H1 (cell line): ENCODE measurements around the gene PHLPP1. TPM values are rescaled to one million over a fixed set of nuclear protein-coding genes. Genes with fewer than 3 reads are reported as not detected.
A peak's percentile ranks its signal among the peaks of the same experiment; 100 is the strongest.

Experiments used
- CTCF ChIA-PET: fragments of 300-600 bp; sonication (Branson Sonifier 250); formaldehyde crosslinking; loops from one replicate; lab custom pipeline; 2021; ENCODE audit not compliant: partially characterized antibody; lab: Charles Lee
- POLR2A ChIA-PET: fragments of 300-600 bp; sonication (Branson Sonifier 250); formaldehyde crosslinking; loops from one replicate; lab custom pipeline; 2021; ENCODE audit warnings: inconsistent platforms; ENCODE audit not compliant: partially characterized antibody; lab: Charles Lee
- DNase-seq, 2 experiments: peaks; one replicate each; pipeline versions ENCODE4 v3.0.0 to v3.0.0-alpha.2; 2010 to 2022; ENCODE audit warnings: low spot score in 2 of 2, low read depth in 1 of 2, mixed read lengths in 1 of 2
- FAIRE-seq: peaks from 2 replicates; lab custom pipeline; 2011; peaks lifted over from hg19 to GRCh38; lab: Jason Lieb, UNC
- H2AFZ ChIP-seq: 2 replicates; pipeline ENCODE4 v1.8.1; 2012; ENCODE audit warnings: low read length, inconsistent platforms
- H2AK5ac ChIP-seq: 2 replicates; pipeline ENCODE4 v1.6.1; 2013; ENCODE audit warnings: low read depth, low read length
- H2BK120ac ChIP-seq: replicated peaks from 2 replicates; pipeline ENCODE3; 2013; ENCODE audit warnings: low read depth, low read length, inconsistent platforms
- H2BK12ac ChIP-seq: 2 replicates; pipeline ENCODE4 v1.6.1; 2013; ENCODE audit warnings: low read depth, low read length
- H2BK15ac ChIP-seq: 2 replicates; pipeline ENCODE4 v1.6.1; 2013; ENCODE audit warnings: low read length
- H2BK20ac ChIP-seq: 2 replicates; pipeline ENCODE4 v1.6.1; 2013; ENCODE audit warnings: low read length
- H2BK5ac ChIP-seq: 2 replicates; pipeline ENCODE4 v1.6.1; 2013; ENCODE audit warnings: low read depth, low read length
- H3K14ac ChIP-seq: 2 replicates; pipeline ENCODE4 v1.6.1; 2013; ENCODE audit warnings: inconsistent platforms; ENCODE audit not compliant: insufficient read length
- H3K18ac ChIP-seq: 2 replicates; pipeline ENCODE4 v1.6.1; 2013; ENCODE audit warnings: low read length; ENCODE audit errors: extremely low read depth
- H3K23ac ChIP-seq: 2 replicates; pipeline ENCODE4 v1.6.1; 2013; ENCODE audit warnings: inconsistent platforms; ENCODE audit not compliant: insufficient read length
- H3K23me2 ChIP-seq: 2 replicates; pipeline ENCODE4 v1.6.1; 2013; ENCODE audit warnings: low read depth, low read length
- H3K27ac ChIP-seq: 2 replicates; pipeline ENCODE4 v1.6.1; 2011; ENCODE audit warnings: low read depth, low read length, inconsistent platforms
- H3K27me3 ChIP-seq, 4 experiments: replicated peaks in 1 of 4; 1 replicate in 1 of 4; 2 replicates in 3 of 4; pipeline versions ENCODE4 v1.6.1 to v1.8.1; 2011 to 2013; ENCODE audit warnings: low read length in 3 of 4, mild to moderate bottlenecking in 3 of 4, inconsistent platforms in 2 of 4, mixed read lengths in 2 of 4, moderate library complexity in 1 of 4; ENCODE audit not compliant: control insufficient read depth in 3 of 4, insufficient read depth in 3 of 4; ENCODE audit errors: extremely low read depth in 1 of 4
- H3K36me3 ChIP-seq, 4 experiments: 2 replicates each; pipeline versions ENCODE4 v1.6.1 to v1.8.1; 2011 to 2013; ENCODE audit warnings: mild to moderate bottlenecking in 4 of 4, low read length in 3 of 4, moderate library complexity in 2 of 4, control low read depth in 1 of 4, inconsistent platforms in 1 of 4; ENCODE audit not compliant: insufficient read depth in 4 of 4, control insufficient read depth in 2 of 4
- H3K4ac ChIP-seq: replicated peaks from 2 replicates; pipeline ENCODE3; 2013; ENCODE audit warnings: low read length, low read depth, mixed read lengths, inconsistent platforms; ENCODE audit not compliant: insufficient read length
- H3K4me1 ChIP-seq, 4 experiments: replicated peaks in 1 of 4; 1 replicate in 1 of 4; 2 replicates in 3 of 4; pipeline versions ENCODE4 v1.6.1 to v1.8.1; 2011 to 2013; ENCODE audit warnings: low read length in 3 of 4, inconsistent platforms in 2 of 4, mixed read lengths in 1 of 4; ENCODE audit not compliant: insufficient read depth in 4 of 4, control insufficient read depth in 3 of 4
- H3K4me2 ChIP-seq, 2 experiments: 2 replicates each; pipeline versions ENCODE4 v1.6.1 to v1.8.1; 2011 to 2013; ENCODE audit warnings: low read depth in 2 of 2, low read length in 2 of 2, control low read depth in 1 of 2, inconsistent platforms in 1 of 2, mild to moderate bottlenecking in 1 of 2; ENCODE audit not compliant: insufficient read depth in 1 of 2
- H3K4me3 ChIP-seq, 4 experiments: fragments of 200-600, 300-600 bp in 1 of 4; sonication (generic), shearing (Covaris generic), sonication (Bioruptor Twin) in 1 of 4; 2 replicates each; pipeline versions ENCODE4 v1.5.1 to v1.8.1; 2011 to 2016; ENCODE audit warnings: low read length in 4 of 4, low read depth in 3 of 4, control low read depth in 2 of 4, inconsistent platforms in 2 of 4, mild to moderate bottlenecking in 2 of 4, mixed read lengths in 1 of 4, moderate library complexity in 1 of 4; ENCODE audit not compliant: insufficient read depth in 2 of 4; ENCODE audit errors: extremely low read depth in 1 of 4
- H3K56ac ChIP-seq: replicated peaks from 2 replicates; pipeline ENCODE3; 2013; ENCODE audit warnings: low read depth, mild to moderate bottlenecking, mixed read lengths, low read length, inconsistent platforms; ENCODE audit not compliant: insufficient read length
- H3K79me1 ChIP-seq: 2 replicates; pipeline ENCODE4 v1.6.1; 2013; ENCODE audit warnings: low read depth, low read length, control low read depth
- H3K79me2 ChIP-seq, 2 experiments: 2 replicates each; pipeline versions ENCODE4 v1.6.1 to v1.8.1; 2012 to 2013; ENCODE audit warnings: low read length in 2 of 2, mild to moderate bottlenecking in 2 of 2, inconsistent platforms in 1 of 2; ENCODE audit not compliant: insufficient read depth in 2 of 2, control insufficient read depth in 1 of 2
- H3K9ac ChIP-seq, 4 experiments: replicated peaks in 1 of 4; 1 replicate in 1 of 4; 2 replicates in 3 of 4; pipeline versions ENCODE4 v1.6.1 to v1.8.1; 2011 to 2013; ENCODE audit warnings: low read depth in 3 of 4, low read length in 3 of 4, control low read depth in 2 of 4, mild to moderate bottlenecking in 2 of 4, moderate library complexity in 2 of 4, inconsistent platforms in 1 of 4; ENCODE audit errors: extremely low read depth in 1 of 4
- H3K9me3 ChIP-seq, 2 experiments: 2 replicates each; pipeline versions ENCODE4 v1.6.1 to v1.8.1; 2012 to 2013; ENCODE audit warnings: mild to moderate bottlenecking in 2 of 2, moderate library complexity in 2 of 2, control low read depth in 1 of 2, inconsistent platforms in 1 of 2, low read depth in 1 of 2, low read length in 1 of 2, mixed read lengths in 1 of 2; ENCODE audit not compliant: insufficient read depth in 2 of 2
- H4K20me1 ChIP-seq, 2 experiments: replicated peaks in 1 of 2; 2 replicates each; pipeline versions ENCODE3 to v1.8.1; 2011 to 2013; ENCODE audit warnings: inconsistent platforms in 2 of 2, low read length in 2 of 2, mild to moderate bottlenecking in 1 of 2; ENCODE audit not compliant: insufficient read depth in 2 of 2, control insufficient read depth in 1 of 2
- H4K5ac ChIP-seq: 2 replicates; pipeline ENCODE4 v1.6.1; 2013; ENCODE audit warnings: low read length, low read depth, mixed read lengths, inconsistent platforms; ENCODE audit not compliant: insufficient read length
- H4K8ac ChIP-seq: 2 replicates; pipeline ENCODE4 v1.8.0; 2013; ENCODE audit warnings: mild to moderate bottlenecking, moderate library complexity, low read length, inconsistent platforms; ENCODE audit not compliant: insufficient read depth; ENCODE audit errors: extremely low read depth
- H4K91ac ChIP-seq: replicated peaks from 2 replicates; pipeline ENCODE3; 2013; ENCODE audit warnings: low read length, mixed read lengths, inconsistent platforms; ENCODE audit not compliant: insufficient read length
- JUND ChIP-seq: IDR thresholded peaks from 2 replicates; pipeline ENCODE4 v1.6.1; 2011; ENCODE audit warnings: mild to moderate bottlenecking, improper control_type of control experiment, low read length
- RAD21 ChIP-seq, 2 experiments: IDR thresholded peaks in 1 of 2; conservative IDR thresholded peaks in 1 of 2; 2 replicates each; pipeline ENCODE4 v1.6.1; 2011; ENCODE audit warnings: low read depth in 2 of 2, low read length in 2 of 2, improper control_type of control experiment in 1 of 2, inconsistent platforms in 1 of 2, mild to moderate bottlenecking in 1 of 2, moderate library complexity in 1 of 2
- RXRA ChIP-seq: IDR thresholded peaks from 2 replicates; pipeline ENCODE4 v1.6.1; 2011; ENCODE audit warnings: low read depth, mild to moderate bottlenecking, low read length, moderate library complexity; ENCODE audit not compliant: insufficient read depth
- TEAD4 ChIP-seq: IDR thresholded peaks from 2 replicates; pipeline ENCODE4 v1.6.1; 2012; ENCODE audit warnings: low read depth, low read length, inconsistent platforms, mixed read lengths
- WGBS, 2 experiments: shearing (Covaris generic) in 1 of 2; methylation state at CpG; one replicate each; pipeline versions ENCODE4 v1.1.6 to v1.1.7; 2013 to 2015; ENCODE audit warnings: low lambda C conversion rate in 2 of 2, mixed read lengths in 2 of 2, inconsistent platforms in 1 of 2, low coverage in 1 of 2, missing lambda C conversion rate in 1 of 2; ENCODE audit not compliant: insufficient replicate concordance in 2 of 2, insufficient coverage in 1 of 2, insufficient read length in 1 of 2; ENCODE audit errors: extremely low coverage in 1 of 2, missing lambda C conversion rate in 1 of 2; 5-methylcytosine and 5-hydroxymethylcytosine counted together
- polyA plus RNA-seq, 7 experiments: library from polyadenylated mRNA; depleted of rRNA in 3 of 7; stranded (reverse) in 5 of 7; unstranded in 2 of 7; fragments of >200 nt in 5 of 7; fragments of 200-250 nt in 2 of 7; gene quantifications; 1 replicate in 5 of 7; 2 replicates in 1 of 7; 4 replicates in 1 of 7; pipeline versions ENCODE4 v1.2.1 to v1.2.3, GENCODE V29; 2011 to 2013; ENCODE audit warnings: missing spikeins in 2 of 7, mixed read lengths in 2 of 7
- total RNA-seq: library from RNA; stranded (reverse); fragmentation: NEBNext Ultra II Directional; extraction: Animal tissue kit (Norgen Biotek cat#: 25700); gene quantifications from 2 replicates; pipeline ENCODE4 v1.2.1, GENCODE V29; 2021
- TF ChIP-seq, protein P1 (sequence below), 3 experiments: IDR thresholded peaks; 1 replicate in 2 of 3; 2 replicates in 1 of 3; pipeline versions ENCODE4 v1.5.1 to v1.6.1; 2011; ENCODE audit warnings: low read length in 3 of 3, mild to moderate bottlenecking in 3 of 3, inconsistent platforms in 2 of 3, low read depth in 1 of 3, moderate library complexity in 1 of 3; ENCODE audit not compliant: insufficient read depth in 1 of 3; ENCODE audit errors: control extremely low read depth in 1 of 3
- TF ChIP-seq, protein P2 (sequence below): IDR thresholded peaks from 2 replicates; pipeline ENCODE4 v1.6.1; 2012; ENCODE audit warnings: inconsistent platforms
- TF ChIP-seq, protein P3 (sequence below): IDR thresholded peaks from 2 replicates; pipeline ENCODE4 v1.6.1; 2012; ENCODE audit warnings: inconsistent platforms

PHLPP1 gene
- total and polyA plus RNA-seq, 2 of the 8 experiments (the other 6 are each of a cell fraction or from before 2014, with no cell fraction given): 28.0 to 66.3 TPM

DNA sequence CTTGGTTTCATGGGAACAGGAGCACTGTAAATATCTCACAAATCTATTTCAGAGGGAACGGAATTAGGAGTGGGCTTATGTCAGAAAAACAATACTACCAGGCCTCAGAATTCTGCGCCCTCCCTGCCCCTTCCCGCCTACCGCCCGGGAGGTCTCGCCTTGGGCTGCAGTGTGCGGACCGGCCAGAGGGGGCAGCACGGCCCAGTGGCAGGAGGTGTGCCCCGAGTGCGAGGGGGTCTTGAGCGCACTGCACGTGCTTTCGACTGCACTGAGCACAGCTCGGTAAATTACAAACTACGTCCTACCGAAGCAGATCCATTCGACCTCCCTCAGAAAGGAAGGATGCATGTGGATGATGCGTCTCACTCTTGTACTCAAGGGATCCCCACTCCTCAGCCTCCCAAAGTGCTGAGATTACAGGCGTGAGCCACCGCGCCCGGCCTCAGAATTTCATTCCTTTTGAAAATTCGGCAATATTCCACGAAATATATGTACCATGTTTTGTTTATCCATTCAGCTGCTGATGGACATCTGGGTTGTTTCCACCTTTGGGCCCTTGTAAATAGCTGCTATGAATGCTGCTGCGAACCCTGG is 307.2 kb downstream of the PHLPP1 start:
- no peaks in the 10 kb centered on the region for H3K36me3 ChIP-seq
- no peaks in the 10 kb centered on the region for H3K79me2 ChIP-seq
- H3K23me2 ChIP-seq: peaks cover 4% of the 10 kb centered on the region; the same call in 1 of the 2 replicates
- H2BK120ac ChIP-seq: no peak overlapping the region
- H3K4me2 ChIP-seq: no peak overlapping the region
- H2BK5ac ChIP-seq: no peak overlapping the region
- no peak overlapping the region for H4K5ac ChIP-seq
- H4K20me1 ChIP-seq: no peaks in the 10 kb centered on the region
- H2AK5ac ChIP-seq: no peak overlapping the region
- H3K4ac ChIP-seq: no peak overlapping the region
- no peak overlapping the region for H4K91ac ChIP-seq
- CTCF ChIA-PET: interaction anchor here (0.6 to 7.5 kb wide), 61 partner anchors 7 to 608 kb away, joined by 3 to 95 read pairs (median 5); partner anchors contain the start of gene BCL2
- FAIRE-seq: peak; percentile 42
- H4K8ac ChIP-seq: no peak overlapping the region
- no peak overlapping the region for H2AFZ ChIP-seq
- H3K27me3 ChIP-seq: peaks cover 0 to 9% (median 2%) of the 10 kb centered on the region in 4 experiments; a peak in 2 of 7 replicates
- TF ChIP-seq, protein P1, sequence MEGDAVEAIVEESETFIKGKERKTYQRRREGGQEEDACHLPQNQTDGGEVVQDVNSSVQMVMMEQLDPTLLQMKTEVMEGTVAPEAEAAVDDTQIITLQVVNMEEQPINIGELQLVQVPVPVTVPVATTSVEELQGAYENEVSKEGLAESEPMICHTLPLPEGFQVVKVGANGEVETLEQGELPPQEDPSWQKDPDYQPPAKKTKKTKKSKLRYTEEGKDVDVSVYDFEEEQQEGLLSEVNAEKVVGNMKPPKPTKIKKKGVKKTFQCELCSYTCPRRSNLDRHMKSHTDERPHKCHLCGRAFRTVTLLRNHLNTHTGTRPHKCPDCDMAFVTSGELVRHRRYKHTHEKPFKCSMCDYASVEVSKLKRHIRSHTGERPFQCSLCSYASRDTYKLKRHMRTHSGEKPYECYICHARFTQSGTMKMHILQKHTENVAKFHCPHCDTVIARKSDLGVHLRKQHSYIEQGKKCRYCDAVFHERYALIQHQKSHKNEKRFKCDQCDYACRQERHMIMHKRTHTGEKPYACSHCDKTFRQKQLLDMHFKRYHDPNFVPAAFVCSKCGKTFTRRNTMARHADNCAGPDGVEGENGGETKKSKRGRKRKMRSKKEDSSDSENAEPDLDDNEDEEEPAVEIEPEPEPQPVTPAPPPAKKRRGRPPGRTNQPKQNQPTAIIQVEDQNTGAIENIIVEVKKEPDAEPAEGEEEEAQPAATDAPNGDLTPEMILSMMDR (IDR thresholded peaks at IDR 0.05; ENCODE audit: control extremely low read depth in 1 of 3, insufficient read depth in 1 of 3, low read depth in 1 of 3, low read length in 3 of 3): peak; percentile 84 to 100 (median 93)
- TF ChIP-seq RXRA (no peak), RAD21 (IDR thresholded peaks at IDR 0.05 in 1 of 2, conservative IDR thresholded peaks at IDR 0.05 in 1 of 2; ENCODE audit: low read depth in 2 of 2, low read length in 2 of 2) (peak; percentile 74 to 77), TEAD4 (peak; percentile 21; the same call in 1 of the 2 replicates), JUND (no peak)
- TF ChIP-seq, protein P2, sequence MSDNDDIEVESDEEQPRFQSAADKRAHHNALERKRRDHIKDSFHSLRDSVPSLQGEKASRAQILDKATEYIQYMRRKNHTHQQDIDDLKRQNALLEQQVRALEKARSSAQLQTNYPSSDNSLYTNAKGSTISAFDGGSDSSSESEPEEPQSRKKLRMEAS: peak; percentile 99
- TF ChIP-seq, protein P3, sequence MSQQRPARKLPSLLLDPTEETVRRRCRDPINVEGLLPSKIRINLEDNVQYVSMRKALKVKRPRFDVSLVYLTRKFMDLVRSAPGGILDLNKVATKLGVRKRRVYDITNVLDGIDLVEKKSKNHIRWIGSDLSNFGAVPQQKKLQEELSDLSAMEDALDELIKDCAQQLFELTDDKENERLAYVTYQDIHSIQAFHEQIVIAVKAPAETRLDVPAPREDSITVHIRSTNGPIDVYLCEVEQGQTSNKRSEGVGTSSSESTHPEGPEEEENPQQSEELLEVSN: peak; percentile 94
- TF ChIP-seq, all 59 proteins: peak for 5
- H3K18ac ChIP-seq: no peak overlapping the region
- H3K79me1 ChIP-seq: no peaks in the 10 kb centered on the region
- no peak overlapping the region for H3K9ac ChIP-seq
- no peak overlapping the region for H3K4me3 ChIP-seq
- H3K9me3 ChIP-seq: 0 out of 4 replicates have a peak, but pooled peaks cover 0 to 2% of the 10 kb centered on the region in 2 experiments
- H3K23ac ChIP-seq: no peak overlapping the region
- no peak overlapping the region for H3K56ac ChIP-seq
- 61% methylated on average over 26 of the region's 26 CpGs; no CpG with 5 or more reads in 1 of the 2 experiments for WGBS, 2 experiments
- H3K14ac ChIP-seq: no peak overlapping the region
- POLR2A ChIA-PET: interaction anchor here (1.1 kb wide), 1 partner anchor 300 kb away, joined by 3 read pairs; no protein-coding TSS in a partner anchor
- H3K4me1 ChIP-seq: no peaks in the 10 kb centered on the region
- DNase-seq: peak; percentile 27 to 97
- H2BK15ac ChIP-seq: no peak overlapping the region
- no peak overlapping the region for H2BK12ac ChIP-seq
- H2BK20ac ChIP-seq: no peak overlapping the region
- no peak overlapping the region for H3K27ac ChIP-seq
